VCaP (cell line): ENCODE results near the gene OSBPL10.

Experiments used
- H3K27ac ChIP-seq: fragments of 450-650 bp; 2 replicates; pipeline ENCODE4 v1.5.1; 2017
- TF ChIP-seq, protein P1 (sequence below): fragments of 450-650 bp; conservative IDR thresholded peaks from 2 replicates; pipeline ENCODE4 v1.5.1; 2017; ENCODE audit warnings: mild to moderate bottlenecking, moderate library complexity

OSBPL10 gene

DNA sequence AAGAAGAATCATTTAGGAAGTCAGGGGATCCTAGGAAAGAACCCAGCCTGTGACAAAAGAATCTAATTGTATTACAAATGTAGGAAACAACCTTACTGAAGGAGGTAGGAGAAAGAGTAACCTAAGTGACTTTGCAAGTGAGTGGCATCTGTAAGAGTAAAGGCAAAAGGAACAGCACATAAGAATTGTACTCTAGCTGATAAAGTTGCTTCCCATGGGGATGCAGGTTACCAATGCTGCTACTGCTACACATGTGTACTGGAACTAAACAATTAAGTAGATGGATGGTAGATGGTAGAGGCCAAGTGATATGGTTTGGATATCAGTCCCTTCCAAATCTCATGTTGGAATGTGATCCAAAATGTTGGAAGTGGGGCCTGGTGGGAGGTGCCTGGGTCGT lies 60.8 kb downstream of the OSBPL10 start:
- peak overlapping the region; percentile 88 for H3K27ac ChIP-seq
- TF ChIP-seq, protein P1, sequence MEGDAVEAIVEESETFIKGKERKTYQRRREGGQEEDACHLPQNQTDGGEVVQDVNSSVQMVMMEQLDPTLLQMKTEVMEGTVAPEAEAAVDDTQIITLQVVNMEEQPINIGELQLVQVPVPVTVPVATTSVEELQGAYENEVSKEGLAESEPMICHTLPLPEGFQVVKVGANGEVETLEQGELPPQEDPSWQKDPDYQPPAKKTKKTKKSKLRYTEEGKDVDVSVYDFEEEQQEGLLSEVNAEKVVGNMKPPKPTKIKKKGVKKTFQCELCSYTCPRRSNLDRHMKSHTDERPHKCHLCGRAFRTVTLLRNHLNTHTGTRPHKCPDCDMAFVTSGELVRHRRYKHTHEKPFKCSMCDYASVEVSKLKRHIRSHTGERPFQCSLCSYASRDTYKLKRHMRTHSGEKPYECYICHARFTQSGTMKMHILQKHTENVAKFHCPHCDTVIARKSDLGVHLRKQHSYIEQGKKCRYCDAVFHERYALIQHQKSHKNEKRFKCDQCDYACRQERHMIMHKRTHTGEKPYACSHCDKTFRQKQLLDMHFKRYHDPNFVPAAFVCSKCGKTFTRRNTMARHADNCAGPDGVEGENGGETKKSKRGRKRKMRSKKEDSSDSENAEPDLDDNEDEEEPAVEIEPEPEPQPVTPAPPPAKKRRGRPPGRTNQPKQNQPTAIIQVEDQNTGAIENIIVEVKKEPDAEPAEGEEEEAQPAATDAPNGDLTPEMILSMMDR: no peak

DNA sequence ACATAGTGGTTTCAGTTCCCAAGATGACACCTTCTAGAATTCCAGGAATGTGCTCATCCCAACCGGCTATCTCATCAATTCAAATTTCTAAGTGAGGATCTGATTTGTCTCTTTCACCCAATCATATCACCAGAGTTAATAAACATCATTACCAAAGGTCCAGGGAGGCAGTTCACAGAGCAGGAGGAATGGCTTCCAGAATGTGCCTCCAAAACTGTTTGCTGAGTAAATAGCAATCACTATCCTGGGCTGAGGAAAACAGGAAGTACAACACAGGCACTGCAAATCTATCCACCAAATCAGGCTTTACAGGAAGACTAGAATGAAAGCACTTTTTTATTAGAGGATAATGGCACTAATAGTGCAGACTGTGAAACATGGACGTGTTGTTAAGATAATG lies 61.5 kb downstream of the OSBPL10 start:
- peak overlapping the region; percentile 88 for H3K27ac ChIP-seq
- TF ChIP-seq, protein P1: no peak

DNA sequence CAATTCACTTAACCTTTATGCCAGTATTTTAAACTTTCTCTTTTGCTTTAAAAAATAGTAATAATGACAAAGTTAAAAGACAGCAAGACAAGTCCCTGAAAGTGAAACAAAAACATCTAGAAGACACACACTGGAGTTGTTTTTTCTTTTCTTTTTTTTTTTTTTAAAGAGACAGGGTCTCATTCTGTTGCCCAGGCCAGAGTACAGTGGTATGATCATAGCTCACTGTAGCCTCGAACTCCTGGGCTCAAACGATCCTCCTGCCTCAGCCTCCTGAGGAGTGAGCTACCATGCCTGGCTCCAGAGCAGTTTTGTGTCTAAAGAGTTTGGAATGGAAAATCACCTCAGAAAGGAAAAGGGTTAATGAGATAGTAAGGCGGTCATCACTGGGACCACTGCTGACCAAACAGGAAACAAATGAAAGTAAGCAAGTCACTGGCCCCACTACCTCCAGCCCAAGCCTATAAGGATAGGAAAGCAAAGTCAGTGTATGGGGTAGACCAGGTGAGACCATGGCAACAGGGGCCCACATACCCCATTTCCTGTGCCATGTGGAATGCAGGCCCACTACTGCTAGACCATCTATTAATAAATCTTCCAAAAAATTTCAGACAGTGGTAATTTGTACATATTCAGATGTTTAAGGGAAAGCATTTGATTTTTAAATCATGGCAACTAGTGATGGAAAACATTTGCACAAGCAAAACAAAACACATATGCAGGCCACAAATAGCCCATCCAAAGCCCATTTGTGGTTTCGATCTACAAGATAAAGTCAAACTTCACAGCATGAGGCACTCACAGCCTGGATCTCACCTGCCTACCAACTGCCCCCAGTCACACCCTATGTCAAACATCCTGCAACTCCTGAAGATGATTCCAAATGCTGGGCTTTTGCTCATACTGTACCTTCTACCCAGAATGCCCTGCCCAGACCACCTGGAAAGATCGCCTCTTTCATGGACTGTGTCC lies 62.6 kb downstream of the OSBPL10 start:
- TF ChIP-seq, protein P1: no peak
- peak overlapping the region; percentile 88 for H3K27ac ChIP-seq

DNA sequence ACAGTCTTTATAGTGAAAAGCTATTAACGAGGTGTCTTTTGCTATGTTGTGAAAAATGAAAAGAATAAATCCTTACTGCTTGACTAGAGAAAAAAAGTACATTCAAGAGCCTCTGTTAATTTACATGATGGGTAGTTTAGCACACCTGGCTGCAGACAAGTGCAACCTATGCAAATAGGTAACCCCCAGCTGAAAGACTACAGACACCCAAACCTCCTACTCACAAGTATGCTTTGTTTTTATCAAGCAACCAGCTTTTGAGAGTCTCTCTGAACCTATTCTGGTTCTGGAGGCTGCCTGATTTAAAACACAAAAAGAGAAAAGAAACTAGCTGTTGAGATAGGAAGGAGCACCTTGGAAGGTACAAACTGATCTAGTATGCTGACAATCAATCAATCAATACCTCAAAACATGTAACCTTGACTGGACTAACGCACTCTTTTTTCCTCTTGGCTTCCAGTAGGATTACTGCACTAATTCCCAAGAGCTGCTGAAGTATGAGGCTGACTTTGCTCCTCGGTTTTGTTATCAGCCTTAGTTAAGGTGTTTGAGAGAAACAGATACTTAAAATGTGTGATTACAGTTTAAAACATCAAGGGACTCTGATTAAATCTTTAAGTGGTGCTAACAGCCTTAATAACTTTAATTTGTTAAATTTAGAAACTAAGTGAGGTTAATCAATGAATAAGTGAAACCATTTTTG lies 63.6 kb downstream of the OSBPL10 start:
- peak overlapping the region; percentile 88 for H3K27ac ChIP-seq
- TF ChIP-seq, protein P1: no peak

DNA sequence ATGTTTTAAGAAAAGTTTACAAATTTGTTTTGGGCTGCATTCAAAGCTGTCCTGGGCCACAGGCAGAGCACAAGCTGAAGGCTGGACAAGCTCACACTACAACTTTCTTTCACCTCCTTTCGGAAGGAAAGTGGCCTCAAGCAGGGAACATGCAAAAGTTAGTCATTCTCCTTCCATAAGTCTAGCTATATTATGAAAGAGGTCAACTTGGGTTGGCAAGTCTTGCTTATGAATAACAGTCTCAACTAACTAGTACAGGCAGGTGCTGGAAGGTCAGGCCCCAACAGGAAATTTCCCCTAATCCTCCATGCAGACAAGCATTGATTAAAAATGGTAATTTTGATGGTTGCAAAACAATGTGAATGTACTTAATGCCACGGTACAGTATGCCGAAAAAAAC lies 69.4 kb downstream of the OSBPL10 start:
- no peak overlapping the region for H3K27ac ChIP-seq
- TF ChIP-seq, protein P1: no peak

DNA sequence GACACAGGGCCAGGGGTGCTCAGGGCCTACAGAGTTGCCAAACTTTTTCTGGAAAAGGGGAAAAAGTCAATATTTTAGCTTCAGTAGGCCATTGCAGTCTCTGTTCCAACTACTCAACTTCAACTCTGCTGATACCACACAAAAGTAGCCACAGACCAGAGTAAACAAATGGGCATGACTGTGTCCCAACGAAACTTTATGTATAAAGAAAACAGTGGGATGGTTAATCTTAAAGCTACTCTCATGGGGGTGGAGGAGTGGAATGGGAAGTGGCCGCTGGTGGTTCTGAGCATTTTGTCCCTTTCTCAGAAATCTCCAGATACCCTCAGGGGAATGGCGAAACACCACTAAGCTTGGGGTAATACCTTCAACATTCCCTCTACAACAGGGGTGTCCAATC lies 69.9 kb downstream of the OSBPL10 start:
- H3K27ac ChIP-seq: no peak overlapping the region
- TF ChIP-seq, protein P1: no peak

DNA sequence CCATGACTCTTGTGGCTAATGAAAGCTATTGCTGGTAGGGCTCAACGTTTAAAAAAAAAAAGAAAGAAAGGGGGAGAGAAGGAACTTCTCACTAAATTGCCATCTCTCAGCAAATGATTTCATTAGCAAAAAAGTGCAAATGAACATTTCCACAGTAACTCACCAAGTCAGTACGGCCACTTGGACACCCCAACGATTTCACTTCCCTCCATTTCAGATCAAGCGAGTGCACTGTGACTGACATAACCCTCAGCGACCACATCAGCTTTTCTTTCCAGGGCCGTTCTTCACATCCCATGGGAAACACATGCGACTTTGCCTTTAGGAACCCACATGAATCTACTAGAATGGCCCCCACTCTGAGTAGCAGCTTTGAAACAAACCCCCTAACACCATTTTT lies 71.6 kb downstream of the OSBPL10 start:
- H3K27ac ChIP-seq: peak overlapping the region; percentile 53
- TF ChIP-seq, protein P1: no peak
